Measurements from ENCODE around the gene HERC2.
A peak's percentile ranks its signal among the peaks of the same experiment; 100 is the strongest.
"Not testable (repeated sequence)": the region's sequence is repeated elsewhere in the genome, so short reads cannot be mapped to it uniquely, and the experiment has no call there.

HERC2 gene

GRCh38 chr15:28128031-28128430 is 193.9 kb downstream of the HERC2 start:
- no peak for DNase-seq

DNA sequence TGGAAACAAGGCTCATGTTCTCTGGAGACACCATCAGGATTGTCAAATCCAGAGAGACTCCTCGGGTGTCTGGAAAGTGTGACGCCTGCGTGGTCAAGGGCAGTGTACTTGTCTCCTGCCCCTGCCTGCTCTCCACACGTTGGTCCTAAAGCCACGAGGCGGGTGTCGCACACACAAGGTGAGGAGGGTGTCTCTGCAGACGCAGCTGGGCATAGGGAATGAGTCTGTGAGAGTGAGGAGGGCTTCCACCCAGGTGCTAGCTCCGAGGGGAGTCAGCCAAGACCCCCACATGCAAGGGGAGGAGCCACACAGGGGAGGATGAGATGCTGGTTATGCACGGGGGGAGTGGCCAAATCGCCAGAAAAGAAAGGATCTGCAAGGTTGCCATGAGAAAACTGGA is 194.9 kb downstream of the HERC2 start:
- no peak for DNase-seq

- DNase-seq, result peak; percentile 28
Observed at GRCh38 chr15:28125673-28126651, 196.0 kb downstream of the HERC2 start.

- DNase-seq, result no peak
Observed at GRCh38 chr15:28124841-28125240, 197.1 kb downstream of the HERC2 start.

DNA sequence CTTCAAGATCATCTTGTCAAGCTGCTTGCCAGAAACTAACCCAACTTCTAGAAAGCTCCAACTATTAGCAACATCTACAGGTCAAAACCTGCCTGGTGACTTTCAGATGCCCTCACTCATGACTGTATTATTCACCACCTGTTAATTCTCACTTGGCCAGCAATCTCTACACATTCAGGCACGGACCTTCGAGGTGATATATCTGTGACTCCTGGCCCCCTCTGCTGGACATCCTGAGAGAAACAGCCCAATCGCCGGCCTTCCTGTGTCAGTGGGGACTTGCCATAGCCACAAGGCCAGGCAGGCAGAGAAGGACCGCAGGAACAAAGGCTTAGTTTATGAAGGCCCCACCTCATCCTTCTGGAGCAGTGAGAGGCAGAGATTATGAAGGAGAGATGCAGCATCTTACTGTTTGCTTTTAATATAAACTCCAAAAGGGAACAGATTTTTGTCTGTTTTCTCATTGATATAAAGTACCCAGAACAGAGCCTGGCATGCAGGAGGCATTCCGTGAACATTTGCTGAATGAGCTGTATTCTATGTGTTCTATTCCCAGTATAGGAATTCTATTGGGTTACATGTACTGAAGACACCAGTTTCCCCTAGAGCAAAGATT is 198.5 kb downstream of the HERC2 start:
- DNase-seq, result peak; percentile 76

GRCh38 chr15:28122038-28122949 is 199.7 kb downstream of the HERC2 start:
- DNase-seq, result no peak

GRCh38 chr15:28121577-28121976 is 200.4 kb downstream of the HERC2 start:
- DNase-seq, result not testable (repeated sequence)

DNA sequence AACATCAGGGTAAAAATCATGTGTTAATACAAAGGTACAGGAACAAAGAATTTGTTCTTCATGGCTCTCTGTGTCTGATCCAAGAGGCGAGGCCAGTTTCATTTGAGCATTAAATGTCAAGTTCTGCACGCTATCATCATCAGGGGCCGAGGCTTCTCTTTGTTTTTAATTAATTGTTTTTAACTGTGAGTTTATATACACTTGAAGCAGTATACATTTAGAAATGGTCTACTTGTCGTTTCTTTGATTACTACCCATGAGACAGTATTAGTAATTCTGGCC is 201.7 kb downstream of the HERC2 start:
- no peak for DNase-seq

DNA sequence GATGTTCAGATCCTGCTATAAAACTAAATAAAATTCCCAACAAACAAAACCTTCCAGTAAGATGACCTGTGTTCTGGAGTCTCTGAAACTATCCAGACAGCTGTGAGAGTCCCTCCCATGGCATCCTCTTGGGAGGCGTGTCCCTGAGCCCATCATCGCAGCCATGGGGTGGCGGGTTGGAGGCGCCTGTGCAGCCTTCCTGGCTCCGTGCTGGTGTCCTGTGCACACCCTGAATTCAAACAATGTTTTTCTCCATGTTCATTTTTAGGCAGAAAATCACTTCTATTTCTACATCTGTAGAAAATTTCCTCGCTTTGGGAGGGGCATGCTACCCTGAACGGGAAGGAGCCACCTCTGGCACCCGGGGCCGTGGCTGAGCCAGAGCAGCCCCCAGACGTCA is 203.4 kb downstream of the HERC2 start:
- DNase-seq, result no peak

DNA sequence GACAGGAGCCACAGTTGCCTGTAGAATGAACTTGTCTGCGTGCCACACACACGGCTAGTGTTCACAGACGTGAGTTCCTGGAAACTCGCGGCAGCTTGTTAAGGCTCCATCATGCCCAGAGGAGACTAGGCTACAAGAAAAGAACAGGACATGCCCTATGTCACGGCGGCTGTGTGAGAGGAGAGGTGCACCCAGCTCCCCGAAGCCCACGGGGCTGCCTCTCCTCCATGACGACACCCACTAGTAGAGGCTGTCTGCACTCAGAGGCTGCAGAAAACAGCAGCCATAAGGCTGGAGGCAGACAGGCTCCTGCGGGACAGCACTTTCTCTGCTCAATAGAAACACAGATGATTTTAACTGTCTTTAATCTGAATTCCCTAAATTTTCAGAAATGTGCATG is 203.9 kb downstream of the HERC2 start:
- no peak for DNase-seq

- no peak for DNase-seq
Observed at GRCh38 chr15:28117432-28117990, 204.5 kb downstream of the HERC2 start.

DNA sequence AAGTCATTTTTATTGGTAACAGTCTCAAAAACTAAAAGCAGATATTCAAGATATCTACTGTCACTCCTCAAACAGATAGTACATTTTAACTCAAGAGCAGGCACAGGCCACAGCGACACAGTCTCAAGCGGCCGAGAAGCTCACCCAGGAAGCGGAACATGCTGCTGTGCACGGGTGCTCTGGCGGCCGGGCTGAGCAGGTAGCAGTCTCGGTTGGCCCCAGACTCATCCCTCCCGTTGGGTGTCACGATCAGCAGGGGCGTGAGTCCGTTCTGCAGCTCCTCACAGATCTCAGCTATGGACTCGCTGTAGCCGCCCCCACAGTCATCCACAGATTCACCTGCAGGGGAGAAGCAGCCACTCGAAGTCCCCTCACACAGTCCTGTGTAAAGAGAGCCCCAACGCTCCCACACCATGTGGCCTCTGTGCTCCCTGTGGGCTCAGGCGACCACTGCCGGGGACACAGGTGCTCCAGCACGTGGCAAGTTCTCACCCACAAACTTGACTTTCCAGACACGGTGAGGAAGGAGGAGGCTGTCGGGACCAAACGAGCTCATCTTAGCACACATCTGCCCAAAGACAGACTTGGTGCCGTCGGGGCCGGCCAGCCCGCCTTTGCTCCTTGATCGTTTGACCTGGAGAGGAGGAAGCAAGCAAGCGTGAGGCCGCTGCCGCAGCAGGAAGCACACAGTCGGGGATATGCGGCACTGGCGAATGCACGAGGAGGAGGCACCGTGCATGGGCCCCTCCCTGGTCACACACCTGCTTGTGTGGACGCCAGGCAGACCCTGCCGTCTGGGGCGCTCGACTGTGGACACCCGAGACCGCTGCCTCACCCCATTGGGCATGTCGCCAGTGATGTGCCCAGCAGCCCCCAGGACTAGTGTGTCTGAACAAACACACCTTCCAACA is 205.2 kb downstream of the HERC2 start:
- DNase-seq, result no peak

DNA sequence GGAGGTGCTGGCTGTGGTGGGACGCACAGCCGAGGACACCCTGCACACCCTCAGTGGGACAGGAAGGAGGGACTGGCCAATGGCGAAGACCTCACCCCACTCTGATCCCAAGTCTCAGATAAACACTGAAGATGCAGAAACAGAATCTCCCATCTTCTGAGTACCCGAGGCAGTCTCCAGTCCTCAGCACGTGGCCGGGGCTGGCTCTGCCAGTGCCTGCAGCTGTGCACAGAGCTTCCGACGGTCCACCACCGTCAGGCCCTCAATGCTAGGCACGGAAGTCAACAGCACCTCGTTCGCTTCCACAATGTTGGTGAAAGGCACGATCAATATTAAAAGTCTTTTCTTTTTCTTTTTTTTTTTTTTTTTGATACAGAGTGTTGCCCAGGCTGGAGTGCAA is 206.1 kb downstream of the HERC2 start:
- DNase-seq, result no peak

GRCh38 chr15:28114721-28115622 is 207.0 kb downstream of the HERC2 start:
- no peak for DNase-seq

DNA sequence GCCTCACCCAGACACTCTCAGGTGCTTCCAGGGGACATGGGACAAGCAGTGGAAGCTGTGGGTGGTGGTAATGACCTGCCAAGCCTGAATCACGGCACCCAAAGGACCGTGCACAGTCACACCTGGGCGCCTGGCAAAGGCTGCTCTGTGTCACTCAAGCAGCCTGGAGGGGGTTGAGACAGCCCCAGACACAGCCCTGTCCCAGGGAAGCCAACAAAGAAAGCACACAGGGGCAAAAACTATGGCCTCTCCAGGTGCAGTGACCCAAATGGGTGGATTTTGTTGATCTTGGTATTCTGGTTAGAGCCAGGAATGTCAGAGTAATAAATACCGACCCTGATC is 207.9 kb downstream of the HERC2 start:
- no peak for DNase-seq

DNA sequence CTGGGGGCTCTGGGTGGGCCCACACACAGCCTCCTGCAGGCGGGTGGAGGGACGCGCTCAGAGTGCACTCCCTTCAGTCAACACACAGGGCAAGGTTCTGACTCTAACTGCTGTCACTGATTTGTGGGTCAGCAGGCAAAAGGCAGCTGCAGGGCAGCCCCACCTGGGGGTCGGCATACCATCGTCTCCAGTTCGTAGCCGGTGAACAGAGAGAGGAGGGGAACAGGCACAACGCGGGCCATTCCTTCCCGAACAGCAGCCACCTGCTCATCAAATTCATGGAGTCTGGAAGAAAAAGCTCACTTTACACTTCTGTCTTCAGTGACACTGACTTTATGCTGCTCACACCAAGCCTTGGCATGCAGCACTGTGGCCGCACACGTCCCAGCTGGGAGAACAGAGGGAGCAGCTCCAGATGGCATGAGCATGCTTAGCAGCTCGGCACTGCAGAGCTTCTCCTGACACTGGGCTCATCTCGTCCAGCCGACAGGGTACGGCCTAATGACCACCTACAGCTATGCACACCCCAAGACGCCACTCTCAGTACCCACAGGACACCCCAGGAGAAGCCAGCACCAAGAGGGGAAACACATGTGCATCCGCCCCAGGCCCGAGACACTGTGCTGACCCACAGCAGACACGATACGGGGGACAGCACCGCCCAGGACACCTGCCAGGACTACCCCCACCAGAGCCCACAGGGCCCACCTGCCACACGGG is 208.4 kb downstream of the HERC2 start:
- DNase-seq, result no peak

GRCh38 chr15:28112962-28113361 is 209.0 kb downstream of the HERC2 start:
- no peak for DNase-seq

DNA sequence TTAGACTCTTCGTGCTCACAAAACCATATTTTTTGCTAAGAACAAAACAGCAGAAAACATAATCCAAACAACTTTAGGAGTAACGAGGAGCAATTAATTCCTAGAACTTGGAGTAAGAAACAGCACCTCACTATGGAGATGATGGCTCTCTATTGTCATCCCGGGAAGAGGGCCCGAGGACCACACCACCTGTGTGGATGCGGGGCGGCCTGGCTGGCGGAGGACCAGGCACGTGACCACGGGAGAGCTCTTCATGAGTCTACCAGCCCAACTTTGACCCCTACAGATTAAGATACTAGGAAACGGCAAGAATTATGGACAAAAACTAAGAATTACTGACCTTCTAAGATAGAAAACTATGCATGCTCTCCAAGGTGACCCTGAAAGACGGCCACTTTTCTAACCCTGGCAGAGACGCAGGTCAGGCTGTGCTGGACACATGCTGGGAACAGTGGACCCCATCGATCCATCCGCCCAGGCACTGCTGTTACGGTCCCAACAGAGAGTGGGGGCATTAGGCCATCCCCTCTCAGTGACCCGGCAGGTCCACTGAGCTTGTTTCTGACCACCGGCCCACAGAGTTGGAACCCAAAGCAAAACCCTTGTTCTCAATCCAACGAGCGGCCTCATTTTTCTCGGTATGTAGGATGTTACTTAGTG is 209.7 kb downstream of the HERC2 start:
- DNase-seq, result no peak

DNA sequence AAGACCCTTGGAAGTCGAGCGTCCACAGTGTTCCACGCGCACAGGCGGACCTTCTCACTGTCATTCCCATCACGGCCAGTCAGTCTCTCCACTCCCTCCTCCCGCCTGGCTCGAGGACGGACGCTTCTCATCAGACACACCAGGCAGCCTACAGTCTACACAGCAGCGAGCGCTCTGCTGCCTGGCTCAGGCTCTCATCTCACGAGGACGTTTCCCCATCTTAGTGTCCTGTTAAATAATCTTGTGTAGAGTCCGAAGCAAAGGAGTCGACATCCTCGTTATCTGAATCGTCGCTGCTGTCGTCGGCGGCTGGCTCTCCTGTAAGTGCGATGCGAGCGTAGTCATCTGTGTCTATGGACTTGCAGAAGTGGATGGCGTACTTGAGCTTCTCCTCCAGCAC is 210.4 kb downstream of the HERC2 start:
- DNase-seq, result no peak

DNA sequence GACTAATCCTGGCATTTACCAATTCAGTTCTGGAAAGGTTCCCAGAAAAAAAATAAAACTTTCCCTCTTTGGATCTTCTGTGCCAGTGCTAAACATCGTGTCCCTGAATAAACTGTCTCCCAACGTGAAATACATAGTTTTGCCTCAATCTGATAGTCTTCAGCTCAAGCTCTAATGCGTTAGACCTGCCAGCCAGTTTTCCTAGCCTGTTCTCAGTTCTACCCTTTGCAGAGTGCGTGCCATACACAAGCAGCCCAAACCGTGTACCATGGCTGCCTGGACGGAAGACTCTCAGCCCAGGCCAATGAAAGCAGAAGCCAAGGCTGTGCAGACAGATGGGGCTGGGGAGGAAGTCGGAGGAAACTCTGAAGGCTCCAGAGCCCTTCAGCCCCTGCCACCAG is 211.5 kb downstream of the HERC2 start:
- no peak for DNase-seq
